HG02852 (cell line): ENCODE measurements around the gene MLYCD.
A peak's percentile ranks its signal among the peaks of the same experiment; 100 is the strongest.

Experiments
- ATAC-seq: cut with Tn5 transposase; IDR thresholded peaks from one replicate; pipeline ENCODE4 v1.9.1; 2021; ENCODE audit warnings: mild to moderate bottlenecking, moderate library complexity; ENCODE audit not compliant: unreplicated experiment

The MLYCD gene

GRCh38 chr16:83899272-83899897, 470 bp downstream of the MLYCD start:
- ATAC-seq: peak; percentile 57

DNA sequence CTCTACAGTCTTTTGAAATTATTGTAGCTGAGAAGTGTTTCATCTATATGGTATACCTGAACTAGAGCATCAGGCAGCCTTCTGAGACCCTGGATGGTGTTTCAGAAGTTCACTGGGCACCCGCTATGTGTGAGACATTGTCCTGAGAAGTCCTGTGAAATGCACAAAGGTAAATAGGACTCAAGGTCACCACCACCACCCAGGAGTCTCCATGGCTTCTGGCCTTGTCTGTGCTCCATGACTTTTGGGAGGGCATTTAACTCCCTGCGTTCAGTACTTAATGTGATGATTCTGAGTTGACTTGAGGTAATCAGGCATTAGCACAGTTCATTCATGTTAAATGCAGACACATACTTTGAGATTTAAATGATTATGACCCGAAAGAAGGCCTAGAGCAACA, 1.1 kb downstream of the MLYCD start:
- no peak for ATAC-seq

DNA sequence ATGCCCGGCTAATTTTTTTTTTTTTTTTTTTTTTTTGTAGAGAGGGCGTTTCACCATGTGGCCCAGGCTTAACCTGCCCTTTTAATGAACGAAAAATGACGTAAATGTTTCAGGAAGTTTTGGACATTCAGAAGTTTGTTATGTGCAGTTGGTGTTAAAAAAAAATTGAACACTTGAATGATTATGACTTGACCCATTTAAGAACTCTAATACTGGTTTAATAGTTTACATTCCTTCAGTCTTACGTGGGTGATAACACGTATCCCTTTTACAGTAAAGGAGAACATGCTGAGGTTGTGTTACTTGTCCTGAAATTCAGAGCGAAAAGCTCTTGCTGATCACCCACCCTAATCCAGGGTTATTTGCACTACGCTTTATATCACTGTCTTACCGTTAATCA, 1.7 kb downstream of the MLYCD start:
- ATAC-seq: no peak

- ATAC-seq: no peak
These were observed 2.2 kb downstream of the MLYCD start for GRCh38 chr16:83901101-83901500.

DNA sequence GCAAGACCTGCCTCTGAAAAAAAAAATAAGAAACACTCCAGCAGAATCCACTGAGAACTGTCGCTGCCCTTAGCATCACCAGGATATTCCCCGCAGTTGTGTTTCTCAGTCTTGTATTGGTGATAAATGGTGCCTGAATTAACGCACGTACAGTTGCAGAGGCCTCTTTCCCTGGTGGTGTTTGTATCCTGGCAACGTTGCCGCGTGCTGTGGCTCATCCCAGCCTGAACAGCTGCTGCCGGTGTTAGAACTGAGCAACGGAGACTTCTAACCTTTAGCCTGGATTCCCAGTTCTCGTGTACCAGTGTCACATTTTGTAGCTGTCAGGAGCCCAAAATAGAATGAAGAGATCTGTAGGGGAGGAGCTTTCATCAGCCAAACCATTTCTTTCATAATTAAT, 4.8 kb downstream of the MLYCD start:
- ATAC-seq: no peak

- ATAC-seq: no peak
These were observed 7.8 kb downstream of the MLYCD start for GRCh38 chr16:83906683-83907082.

- no peak for ATAC-seq
These were observed 8.2 kb downstream of the MLYCD start for GRCh38 chr16:83907111-83907510.

DNA sequence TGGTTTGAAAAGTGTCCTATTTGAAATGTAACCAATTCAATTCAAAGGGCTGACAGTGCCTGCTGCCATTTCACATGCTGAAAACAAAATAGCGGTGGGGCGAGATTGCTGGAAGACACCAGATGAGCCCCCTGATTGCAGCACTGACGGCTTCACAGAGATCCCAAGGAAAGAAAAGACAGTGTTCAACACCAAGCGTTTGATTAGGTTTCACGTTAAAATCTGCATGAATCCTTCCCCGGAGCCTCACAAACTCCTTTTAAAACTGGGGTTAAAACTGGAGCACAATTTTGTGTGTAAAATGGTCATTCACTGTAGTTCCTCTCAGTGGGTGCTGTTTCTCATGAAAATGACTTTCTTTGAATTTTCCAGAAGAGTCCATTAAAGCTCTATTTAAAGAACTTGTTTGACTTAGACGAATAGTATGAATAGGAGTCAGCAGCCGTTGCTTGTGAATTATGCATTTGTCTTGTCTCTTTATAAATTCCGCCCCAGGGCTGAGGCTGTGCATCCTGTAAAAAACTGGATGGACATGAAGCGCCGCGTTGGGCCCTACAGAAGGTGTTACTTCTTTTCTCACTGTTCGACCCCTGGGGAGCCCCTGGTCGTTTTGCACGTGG, 8.8 kb downstream of the MLYCD start:
- no peak for ATAC-seq

- ATAC-seq: no peak
These were observed 9.9 kb downstream of the MLYCD start for GRCh38 chr16:83908798-83909197.

DNA sequence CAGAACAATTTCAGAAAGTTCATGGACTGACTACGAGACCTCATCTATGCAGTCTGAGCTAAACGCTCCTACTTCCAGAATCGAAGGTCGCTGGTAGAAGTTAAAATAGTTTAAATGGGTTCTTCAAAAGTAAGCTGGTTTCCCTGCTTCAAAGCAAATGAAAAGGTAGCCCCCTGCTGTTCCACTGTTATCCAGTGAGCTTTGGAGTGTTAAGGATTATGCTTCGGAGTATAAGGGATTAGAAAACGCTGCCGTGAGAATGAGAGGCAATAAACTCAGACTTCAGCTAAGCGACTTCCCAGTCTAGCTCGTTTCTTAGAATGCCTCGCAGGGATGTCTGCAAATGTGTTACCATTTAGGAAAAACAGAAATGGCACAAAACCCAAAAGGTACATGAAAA, 12.4 kb downstream of the MLYCD start:
- no peak for ATAC-seq

DNA sequence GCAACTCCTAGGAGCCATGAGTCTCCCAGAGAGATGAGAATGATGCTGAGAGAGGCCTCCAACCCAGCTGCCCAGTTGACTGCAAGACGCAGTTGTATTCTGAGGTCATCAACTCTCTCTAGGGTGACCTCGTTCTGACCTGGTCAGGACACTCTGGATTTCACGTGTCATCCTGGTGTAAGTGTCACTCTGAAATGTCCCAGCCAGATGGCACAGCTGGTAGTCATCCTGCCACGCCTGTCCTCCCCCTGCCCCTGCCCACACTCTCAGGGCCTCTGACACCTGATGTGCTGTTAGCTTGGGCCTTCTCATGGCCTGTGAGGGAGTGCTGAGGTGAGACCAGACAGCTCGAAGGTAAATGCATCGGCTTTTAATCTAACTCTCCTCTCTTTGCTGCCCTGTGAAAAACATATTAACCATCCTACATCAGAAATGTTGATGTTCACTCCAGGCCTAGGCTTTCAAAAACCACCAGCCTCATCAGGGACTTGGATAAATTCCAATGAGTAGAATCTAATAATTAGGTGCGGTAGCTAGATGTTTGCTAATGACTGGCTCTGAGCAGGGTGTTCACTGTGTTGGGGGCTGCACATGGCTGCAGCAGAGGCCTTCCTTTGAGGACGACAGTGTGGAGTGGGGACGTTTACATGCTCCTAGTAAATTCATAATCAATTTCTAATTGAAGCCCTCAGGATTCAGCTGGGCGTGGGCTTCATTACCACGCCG, 13.8 kb downstream of the MLYCD start:
- no peak for ATAC-seq

DNA sequence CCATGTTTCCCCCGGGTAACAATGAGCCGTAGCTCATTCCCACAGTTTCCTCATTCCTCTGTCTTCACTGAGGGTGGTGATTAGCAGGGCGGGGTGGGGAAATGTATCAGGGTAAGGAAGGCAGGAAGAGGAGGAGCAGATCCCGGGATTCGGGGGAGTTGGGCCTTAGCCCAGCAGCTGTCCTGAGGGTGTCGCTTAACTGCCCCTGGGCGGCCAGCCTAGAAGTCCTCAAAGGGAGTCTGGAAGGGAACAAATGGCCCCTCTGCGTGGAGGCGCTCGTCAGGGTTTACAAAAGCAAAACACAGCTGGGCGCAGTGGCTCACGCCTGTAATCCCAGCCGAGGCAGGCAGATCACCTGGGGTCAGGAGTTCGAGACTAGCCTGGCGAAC, 14.3 kb downstream of the MLYCD start:
- ATAC-seq: no peak

DNA sequence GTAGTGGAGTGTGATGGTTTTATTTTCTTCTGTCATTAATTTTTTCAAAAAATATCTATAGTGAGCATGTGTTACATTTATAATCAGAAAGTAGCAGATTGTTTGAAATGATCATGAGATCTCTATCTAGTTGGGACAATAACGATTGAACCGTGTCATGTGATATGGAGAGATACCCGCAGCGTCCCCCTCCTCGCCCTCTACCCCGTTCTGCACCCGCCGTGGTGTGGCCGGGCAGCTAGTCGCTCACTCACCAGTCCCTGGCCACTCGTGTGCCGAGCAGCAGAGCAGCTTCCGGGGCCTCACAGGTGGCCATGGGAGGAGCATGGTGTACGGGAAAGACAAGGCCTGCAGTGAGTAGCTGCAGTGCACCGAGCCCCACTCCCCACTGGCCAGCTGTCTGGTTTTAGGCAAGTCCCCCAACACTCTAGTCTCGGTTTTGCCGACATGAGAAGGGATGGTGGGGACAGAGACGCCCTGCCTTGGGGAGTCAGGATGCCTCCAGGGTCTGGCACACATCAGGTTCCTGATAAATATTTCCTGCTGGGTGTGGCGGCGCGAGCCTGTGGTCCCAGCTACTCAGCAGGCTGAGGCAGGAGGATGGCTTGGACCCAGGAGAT, 15.3 kb downstream of the MLYCD start:
- ATAC-seq: no peak

DNA sequence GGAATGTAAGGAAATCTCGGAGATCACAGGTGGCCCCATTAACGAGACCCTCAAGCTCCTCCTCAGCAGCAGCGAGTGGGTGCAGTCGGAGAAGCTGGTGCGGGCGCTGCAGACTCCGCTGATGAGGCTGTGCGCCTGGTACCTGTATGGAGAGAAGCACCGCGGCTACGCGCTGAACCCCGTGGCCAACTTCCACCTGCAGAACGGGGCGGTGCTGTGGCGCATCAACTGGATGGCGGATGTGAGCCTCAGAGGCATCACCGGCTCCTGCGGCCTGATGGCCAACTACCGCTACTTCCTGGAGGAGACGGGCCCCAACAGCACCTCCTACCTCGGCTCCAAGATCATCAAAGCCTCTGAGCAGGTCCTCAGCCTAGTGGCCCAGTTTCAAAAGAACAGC, 16.2 kb downstream of the MLYCD start:
- ATAC-seq: no peak

GRCh38 chr16:83915491-83915890, 16.6 kb downstream of the MLYCD start:
- no peak for ATAC-seq

GRCh38 chr16:83917152-83918120, 18.5 kb downstream of the MLYCD start:
- ATAC-seq: no peak

DNA sequence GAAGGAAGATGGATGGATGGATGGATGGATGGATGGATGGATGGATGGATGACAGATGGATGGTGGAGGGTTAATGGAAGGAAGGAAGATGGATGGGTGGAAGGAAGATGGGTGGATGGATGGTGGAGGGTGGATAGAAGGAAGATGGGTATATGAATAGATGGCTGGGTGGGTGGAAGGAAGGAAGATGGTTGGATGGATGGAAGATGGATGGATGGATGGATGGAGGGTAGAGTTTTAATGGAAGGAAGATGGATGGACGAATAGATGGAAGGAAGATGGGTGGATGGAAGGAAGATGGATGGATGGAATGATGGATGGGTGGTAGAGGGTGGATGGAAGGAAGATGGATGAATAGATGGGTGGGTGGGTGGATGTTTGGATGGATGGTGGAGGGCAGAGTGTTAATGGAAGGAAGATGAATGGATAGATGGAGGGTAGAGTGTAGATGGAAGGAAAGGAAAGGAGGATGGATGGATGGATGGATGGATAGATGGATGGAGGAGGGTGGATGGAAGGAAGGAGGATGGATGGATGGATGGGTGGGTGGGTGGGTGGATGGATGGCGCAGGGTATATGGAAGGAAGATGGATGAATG, 22.1 kb downstream of the MLYCD start:
- no peak for ATAC-seq

DNA sequence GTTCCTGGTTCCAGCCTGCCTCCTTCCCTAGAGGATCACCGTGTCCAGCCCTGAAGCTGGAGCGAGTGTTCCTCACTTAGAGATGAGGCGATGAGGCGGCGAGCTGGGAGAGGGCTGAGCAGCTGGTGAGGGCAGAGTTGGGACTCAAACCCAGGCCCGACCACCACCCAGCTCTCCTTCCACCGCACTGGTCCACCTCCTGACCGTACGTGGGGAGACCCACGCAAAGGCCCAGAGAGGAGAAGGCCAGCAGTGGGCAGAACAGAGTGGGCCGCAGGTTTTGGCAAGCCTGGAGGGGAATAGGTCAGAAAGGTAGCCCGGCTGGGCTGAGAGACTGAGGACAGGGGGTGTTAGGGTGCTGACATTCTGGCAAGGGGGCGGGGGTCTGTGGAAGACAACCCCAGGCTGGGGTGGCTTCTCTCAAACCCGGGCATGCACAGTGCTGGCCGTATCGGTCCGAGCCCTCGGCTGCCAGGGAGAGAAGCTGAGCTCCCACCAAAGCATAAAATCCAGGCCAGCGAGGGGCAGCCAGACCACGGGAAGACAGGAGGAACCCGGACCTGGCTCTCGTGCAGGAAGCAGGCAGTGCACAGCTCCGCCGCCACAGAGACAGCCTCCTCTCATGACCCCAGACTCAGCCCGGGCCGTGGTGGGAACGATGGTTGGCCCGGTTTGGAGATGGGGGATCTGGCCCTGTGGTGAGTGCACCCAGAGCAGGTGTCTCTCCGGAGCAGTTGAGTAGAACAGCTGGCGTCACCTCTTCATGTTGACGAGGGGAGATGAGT, 24.9 kb downstream of the MLYCD start:
- no peak for ATAC-seq

- ATAC-seq: no peak
These were observed 25.8 kb downstream of the MLYCD start for GRCh38 chr16:83924686-83925085.
